NOMO-1 (cell line): ENCODE measurements around the gene ATXN7.

Experiments used
- DNase-seq, 2 experiments: peaks; one replicate each; lab custom pipeline; 2025; ENCODE audit not compliant: unreplicated experiment in 2 of 2; lab: John Stamatoyannopoulos, UW

The ATXN7 gene

GRCh38 chr3:63863150-63864007 is at the start of gene ATXN7, which contains the start of gene THOC7:
TSS of gene ATXN7 (plus strand) at chr3:63863867. CDS start at chr3:63912599, 48,732 bp downstream.
TSS of gene THOC7 (minus strand) at chr3:63863805. CDS start at chr3:63863790, 15 bp downstream.
- peak; percentile 4 to 37 for DNase-seq

- DNase-seq = peak in 1 of 2 experiments; percentile 5
Measured at GRCh38 chr3:63814237-63814636, 49.4 kb upstream of the ATXN7 start.

- no peak for DNase-seq
Measured at GRCh38 chr3:63817225-63817624, 46.4 kb upstream of the ATXN7 start.

GRCh38 chr3:63818282-63819150 is 45.2 kb upstream of the ATXN7 start:
- DNase-seq = peak; percentile 18 to 68

GRCh38 chr3:63819151-63819398 is 44.6 kb upstream of the ATXN7 start, which contains the start of gene C3orf49:
TSS of gene C3orf49 (plus strand) at chr3:63819299. CDS start at chr3:63819472, 173 bp downstream.
- DNase-seq = no peak

GRCh38 chr3:63824309-63824708 is 39.4 kb upstream of the ATXN7 start:
- DNase-seq = no peak

- no peak for DNase-seq
Measured at GRCh38 chr3:63830526-63830925, 33.1 kb upstream of the ATXN7 start.

- no peak for DNase-seq
Measured at GRCh38 chr3:63832395-63832794, 31.3 kb upstream of the ATXN7 start.

- no peak for DNase-seq
Measured at GRCh38 chr3:63841704-63842103, 22.0 kb upstream of the ATXN7 start.

GRCh38 chr3:63842127-63842526 is 21.5 kb upstream of the ATXN7 start:
- DNase-seq = no peak

- DNase-seq = no peak
Measured at GRCh38 chr3:63845215-63845614, 18.5 kb upstream of the ATXN7 start.

- no peak for DNase-seq
Measured at GRCh38 chr3:63847718-63848450, 15.8 kb upstream of the ATXN7 start.

- no peak for DNase-seq
Measured at GRCh38 chr3:63849175-63849574, 14.5 kb upstream of the ATXN7 start.

GRCh38 chr3:63851287-63851686 is 12.4 kb upstream of the ATXN7 start:
- no peak for DNase-seq

- DNase-seq = no peak
Measured at GRCh38 chr3:63853106-63853505, 10.6 kb upstream of the ATXN7 start.

GRCh38 chr3:63855333-63855940 is 8.2 kb upstream of the ATXN7 start:
- peak; percentile 50 to 57 for DNase-seq

GRCh38 chr3:63857311-63857710 is 6.4 kb upstream of the ATXN7 start:
- DNase-seq = no peak

- no peak for DNase-seq
Measured at GRCh38 chr3:63860776-63861175, 2.9 kb upstream of the ATXN7 start.

- no peak for DNase-seq
Measured at GRCh38 chr3:63861306-63861705, 2.4 kb upstream of the ATXN7 start.

GRCh38 chr3:63862804-63863149 is 890 bp upstream of the ATXN7 start:
- no peak for DNase-seq
